DND-41 (cell line): ENCODE data around the gene LCOR.

Source experiments
- CTCF ChIP-seq: IDR thresholded peaks from 2 replicates; pipeline ENCODE4 v1.5.1; 2012; ENCODE audit warnings: borderline replicate concordance, low read length, moderate library complexity, mild to moderate bottlenecking; ENCODE audit not compliant: poor library complexity, severe bottlenecking; ENCODE audit errors: extremely low read depth
- EZH2 ChIP-seq: IDR thresholded peaks from 3 replicates; pipeline ENCODE4 v1.6.1; 2012; ENCODE audit warnings: borderline replicate concordance, low read depth, mild to moderate bottlenecking, moderate library complexity, low read length, inconsistent platforms; ENCODE audit not compliant: severe bottlenecking

- TF ChIP-seq CTCF (no peak), EZH2 (no peak)
These were observed 26.6 kb downstream of the LCOR start for GRCh38 chr10:96858706-96859050.
